Loucy (cell line): ENCODE data around the gene ECEL1.

Experiments
- H2AFZ ChIP-seq: fragments of 200-600 bp; sonication (generic); 2 replicates; pipeline ENCODE4 v1.6.0; 2016; ENCODE audit warnings: antibody characterized with exemption, mild to moderate bottlenecking, low read length, moderate library complexity
- H3F3A ChIP-seq: fragments of 200-600 bp; 2 replicates; pipeline ENCODE4 v1.6.0; 2016; ENCODE audit warnings: antibody characterized with exemption, low read depth, mild to moderate bottlenecking
- H3K27me3 ChIP-seq: fragments of 200-600 bp; sonication (generic); 2 replicates; pipeline ENCODE4 v1.6.1; 2014; ENCODE audit warnings: low read length, mild to moderate bottlenecking; ENCODE audit not compliant: insufficient read depth, poor library complexity, severe bottlenecking
- H3K36me3 ChIP-seq: fragments of 200-600 bp; sonication (generic); 2 replicates; pipeline ENCODE4 v1.6.1; 2016; ENCODE audit warnings: low read length; ENCODE audit not compliant: insufficient read depth
- H3K4me1 ChIP-seq: fragments of 200-600 bp; sonication (generic); 2 replicates; pipeline ENCODE4 v1.5.1; 2014; ENCODE audit warnings: low read length, mild to moderate bottlenecking; ENCODE audit not compliant: insufficient read depth, poor library complexity, severe bottlenecking
- H3K4me2 ChIP-seq: fragments of 200-600 bp; sonication (generic); 2 replicates; pipeline ENCODE4 v1.6.0; 2014; ENCODE audit warnings: antibody characterized with exemption, low read length, low read depth, mild to moderate bottlenecking; ENCODE audit not compliant: poor library complexity, severe bottlenecking
- H3K4me3 ChIP-seq: fragments of 200-600 bp; sonication (generic); 2 replicates; pipeline ENCODE4 v1.5.1; 2014; ENCODE audit warnings: low read length, mild to moderate bottlenecking, mixed read lengths; ENCODE audit not compliant: poor library complexity, severe bottlenecking
- H3K79me2 ChIP-seq: fragments of 200-600 bp; sonication (generic); 2 replicates; pipeline ENCODE4 v1.6.1; 2014; ENCODE audit warnings: low read length; ENCODE audit not compliant: insufficient read depth
- H3K9ac ChIP-seq: fragments of 200-600 bp; sonication (generic); 2 replicates; pipeline ENCODE4 v1.6.0; 2014; ENCODE audit warnings: mild to moderate bottlenecking, low read depth, low read length, moderate library complexity; ENCODE audit not compliant: poor library complexity, severe bottlenecking
- H3K9me2 ChIP-seq: fragments of 200-600 bp; sonication (generic); replicated peaks from 2 replicates; pipeline ENCODE4 v1.6.1; 2016; ENCODE audit warnings: low read depth, low read length, mixed read lengths
- H3K9me3 ChIP-seq: fragments of 200-600 bp; sonication (generic); 2 replicates; pipeline ENCODE4 v1.6.1; 2014; ENCODE audit warnings: mild to moderate bottlenecking, antibody characterized with exemption, low read length, low read depth; ENCODE audit not compliant: insufficient read depth
- H4K20me1 ChIP-seq: fragments of 200-600 bp; sonication (generic); 2 replicates; pipeline ENCODE4 v1.6.0; 2014; ENCODE audit warnings: antibody characterized with exemption, low read length, mild to moderate bottlenecking; ENCODE audit not compliant: insufficient read depth, poor library complexity, severe bottlenecking
- CTCF ChIP-seq: fragments of 200-600 bp; sonication (generic); conservative IDR thresholded peaks from 2 replicates; pipeline ENCODE4 v1.5.1; 2014; ENCODE audit warnings: mild to moderate bottlenecking, antibody characterized with exemption, low read length
- EZH2phosphoT487 ChIP-seq: fragments of 200-600 bp; IDR thresholded peaks from 2 replicates; pipeline ENCODE4 v1.6.1; 2018; ENCODE audit warnings: antibody characterized with exemption, mild to moderate bottlenecking, moderate library complexity, borderline replicate concordance

The ECEL1 gene

GRCh38 chr2:232476791-232477190, 10.8 kb downstream of the ECEL1 start:
- Histone ChIP-seq H3K79me2 (no peaks in the 10 kb centered on the region), H3K9me3 (no peaks in the 10 kb centered on the region), H3K4me3 (no peak overlapping the region), H3K4me2 (no peak overlapping the region), H3K4me1 (no peaks in the 10 kb centered on the region), H2AFZ (no peak overlapping the region), H3F3A (no peaks in the 10 kb centered on the region), H3K9me2 (no peaks in the 10 kb centered on the region), H4K20me1 (no peaks in the 10 kb centered on the region), H3K9ac (no peak overlapping the region), H3K27me3 (no peaks in the 10 kb centered on the region), H3K36me3 (no peaks in the 10 kb centered on the region)
- TF ChIP-seq EZH2phosphoT487 = no peak
- no peak for TF ChIP-seq CTCF

- Histone ChIP-seq H3K36me3 (no peaks in the 10 kb centered on the region), H3K4me2 (no peak overlapping the region), H3K4me1 (no peaks in the 10 kb centered on the region), H3K9ac (no peak overlapping the region), H4K20me1 (no peaks in the 10 kb centered on the region), H3F3A (no peaks in the 10 kb centered on the region), H3K9me3 (no peaks in the 10 kb centered on the region), H3K4me3 (no peak overlapping the region), H3K27me3 (no peaks in the 10 kb centered on the region), H3K9me2 (no peaks in the 10 kb centered on the region), H3K79me2 (no peaks in the 10 kb centered on the region), H2AFZ (no peak overlapping the region)
- TF ChIP-seq EZH2phosphoT487 = no peak
- no peak for TF ChIP-seq CTCF
These were observed 11.6 kb downstream of the ECEL1 start for GRCh38 chr2:232476045-232476444.

GRCh38 chr2:232473467-232473890, 14.2 kb downstream of the ECEL1 start:
- H3K4me1 ChIP-seq = no peaks in the 10 kb centered on the region
- no peak for TF ChIP-seq CTCF
- no peak for TF ChIP-seq EZH2phosphoT487
- no peaks in the 10 kb centered on the region for H3K36me3 ChIP-seq
- no peak overlapping the region for H3K4me3 ChIP-seq
- H3F3A ChIP-seq = no peaks in the 10 kb centered on the region
- H3K79me2 ChIP-seq = no peaks in the 10 kb centered on the region
- no peak overlapping the region for H2AFZ ChIP-seq
- no peaks in the 10 kb centered on the region for H4K20me1 ChIP-seq
- H3K9me3 ChIP-seq = no peaks in the 10 kb centered on the region
- H3K9me2 ChIP-seq = no peaks in the 10 kb centered on the region
- no peak overlapping the region for H3K4me2 ChIP-seq
- H3K27me3 ChIP-seq = no peaks in the 10 kb centered on the region
- no peak overlapping the region for H3K9ac ChIP-seq
